GM12801 (cell line): ENCODE results near the gene RGS3.

Experiments
- CTCF ChIP-seq: IDR thresholded peaks from one replicate; pipeline ENCODE4 v1.5.1; 2011; ENCODE audit warnings: control low read depth; ENCODE audit not compliant: insufficient read length; ENCODE audit errors: extremely low read depth

The RGS3 gene

GRCh38 chr9:113454914-113455761 lies 8.4 kb upstream of the RGS3 start:
- TF ChIP-seq CTCF: no peak

DNA sequence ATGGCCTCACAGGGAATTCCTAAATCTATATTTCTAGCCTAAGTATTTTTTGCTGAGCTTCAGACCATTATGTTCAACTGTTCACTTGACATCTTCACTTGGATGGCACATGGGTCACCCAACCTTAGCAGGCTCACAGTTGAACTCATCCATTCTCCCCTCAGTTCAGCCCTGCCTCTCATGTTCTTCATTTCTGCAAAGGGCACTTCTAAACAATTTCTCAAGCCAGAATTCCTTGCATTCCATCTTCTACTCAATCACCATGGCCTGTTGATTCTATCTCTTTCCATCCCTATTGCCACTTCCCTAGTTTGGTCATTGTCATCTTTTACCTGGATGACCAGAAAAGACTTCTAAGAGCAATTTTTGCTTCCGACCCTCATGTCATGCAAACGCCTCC lies 7.3 kb upstream of the RGS3 start:
- TF ChIP-seq CTCF: no peak

DNA sequence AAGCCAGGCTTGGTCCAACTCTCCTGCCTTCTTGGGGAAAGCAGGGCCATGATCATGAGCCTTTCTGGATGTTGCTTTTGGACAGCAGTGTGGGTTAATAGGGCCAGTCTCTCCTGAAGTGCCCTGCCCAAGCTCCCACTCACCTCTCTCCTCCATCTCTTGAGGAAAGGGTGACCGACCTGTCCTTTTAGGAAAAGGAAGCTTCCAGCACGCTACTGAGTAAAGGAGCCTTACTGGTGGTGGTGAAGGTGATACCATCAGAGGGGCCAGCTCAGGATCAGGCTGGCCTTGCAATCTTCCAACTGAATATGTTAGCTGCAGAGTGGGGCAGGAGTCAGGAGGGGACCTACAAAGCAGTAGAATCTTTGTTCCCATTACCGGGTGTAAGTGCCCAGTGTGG lies 2.2 kb upstream of the RGS3 start:
- TF ChIP-seq CTCF: no peak

GRCh38 chr9:113461943-113462342 lies 1.6 kb upstream of the RGS3 start:
- no peak for TF ChIP-seq CTCF

DNA sequence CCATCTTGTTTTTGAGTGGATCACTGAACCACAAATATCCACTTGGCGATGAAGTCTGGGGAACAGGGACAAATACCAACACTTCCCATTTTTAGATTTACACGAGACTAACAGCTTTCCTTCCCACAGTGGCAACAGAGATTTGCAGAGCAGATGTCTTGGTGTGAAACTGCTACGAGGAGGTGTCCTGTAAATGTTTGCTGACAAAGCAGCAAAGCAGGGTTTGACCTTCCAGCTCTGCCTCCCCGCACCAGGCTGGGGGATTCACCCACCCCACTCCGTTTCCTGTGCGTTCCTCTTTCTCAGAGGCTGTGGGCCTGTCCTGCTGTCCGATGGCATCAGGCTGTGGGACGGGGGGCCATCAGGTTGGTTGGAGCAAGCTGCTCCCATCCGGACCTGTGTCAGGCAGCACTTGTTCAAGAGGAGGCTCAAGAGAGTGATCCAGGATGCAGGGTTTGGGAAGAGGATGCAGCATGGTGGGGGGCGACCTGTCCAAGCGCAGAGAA lies 693 bp upstream of the RGS3 start:
- TF ChIP-seq CTCF: no peak

DNA sequence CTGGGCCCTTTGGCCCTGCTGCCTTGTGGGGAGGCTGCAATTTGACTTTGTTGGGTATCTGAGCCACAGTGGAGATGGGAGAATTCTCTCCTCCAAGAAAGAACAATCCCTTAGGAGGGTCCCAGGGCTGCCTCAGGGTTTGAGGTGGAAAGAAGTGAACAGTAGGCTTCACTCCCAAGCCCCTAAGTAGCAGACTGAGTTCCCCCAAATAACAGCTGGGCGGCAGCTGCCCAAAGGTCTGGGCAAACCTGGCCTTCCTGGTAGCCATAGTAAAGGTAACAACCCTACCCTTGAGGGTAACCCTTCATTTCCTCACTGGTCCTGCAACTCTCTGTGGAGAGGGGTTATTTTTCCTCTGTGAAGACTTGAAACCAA lies 746 bp downstream of the RGS3 start:
- TF ChIP-seq CTCF: no peak

GRCh38 chr9:113465599-113466140 lies 2.1 kb downstream of the RGS3 start:
- no peak for TF ChIP-seq CTCF
